Liver (tissue), 3 donors: ENCODE results near the gene PELI1.

ENCODE experiments used
- CTCF ChIP-seq: fragments of 150-350 bp; IDR thresholded peaks from 2 replicates; pipeline ENCODE4 v1.5.1; 2017; ENCODE audit warnings: improper control_type of control experiment, low read depth, low read length; ENCODE audit not compliant: missing input control
- FOXA2 ChIP-seq: IDR thresholded peaks from 2 replicates; pipeline ENCODE4 v1.6.1; 2016; ENCODE audit warnings: antibody characterized with exemption
- RXRA ChIP-seq, 2 donors: IDR thresholded peaks; 2 replicates each; pipeline ENCODE4 v1.6.1; 2017 to 2018; ENCODE audit warnings: antibody characterized with exemption in 2 of 2, mild to moderate bottlenecking in 1 of 2
- SP1 ChIP-seq: IDR thresholded peaks from 2 replicates; pipeline ENCODE4 v1.6.1; 2018; ENCODE audit warnings: antibody characterized with exemption, mild to moderate bottlenecking
- donor health status: healthy.
- donor health status: healthy.

GRCh38 chr2:64189167-64189566, 44.9 kb upstream of the PELI1 start:
- TF ChIP-seq SP1 (no peak), CTCF (no peak), RXRA (IDR thresholded peaks at IDR 0.05) (no peak), FOXA2 (no peak)
